DMS 273 (cell line): ENCODE measurements around the gene MCTP2.
"Not testable (repeated sequence)": the region's sequence is repeated elsewhere in the genome, so short reads cannot be mapped to it uniquely, and the experiment has no call there.

Experiments used
- DNase-seq: peaks from one replicate; lab custom pipeline; 2025; ENCODE audit not compliant: unreplicated experiment; lab: John Stamatoyannopoulos, UW

The MCTP2 gene

GRCh38 chr15:94443186-94443585 is 211.8 kb downstream of the MCTP2 start:
- DNase-seq, result no peak

GRCh38 chr15:94445566-94446160 is 214.3 kb downstream of the MCTP2 start:
- DNase-seq, result no peak

- DNase-seq, result no peak
These were observed 215.1 kb downstream of the MCTP2 start for GRCh38 chr15:94446441-94446840.

- no peak for DNase-seq
These were observed 220.1 kb downstream of the MCTP2 start for GRCh38 chr15:94451466-94451865.

- DNase-seq, result no peak
These were observed 222.0 kb downstream of the MCTP2 start for GRCh38 chr15:94453227-94453988.

- no peak for DNase-seq
These were observed 223.9 kb downstream of the MCTP2 start for GRCh38 chr15:94455297-94455696.

GRCh38 chr15:94456226-94456625 is 224.9 kb downstream of the MCTP2 start:
- no peak for DNase-seq

GRCh38 chr15:94457661-94458060 is 226.3 kb downstream of the MCTP2 start:
- no peak for DNase-seq

- DNase-seq, result no peak
These were observed 229.3 kb downstream of the MCTP2 start for GRCh38 chr15:94460624-94461023.

GRCh38 chr15:94467034-94467433 is 235.7 kb downstream of the MCTP2 start:
- no peak for DNase-seq

GRCh38 chr15:94470492-94470891 is 239.1 kb downstream of the MCTP2 start:
- DNase-seq, result no peak

GRCh38 chr15:94476686-94477085 is 245.3 kb downstream of the MCTP2 start:
- DNase-seq, result no peak

GRCh38 chr15:94477913-94478553 is 246.7 kb downstream of the MCTP2 start:
- DNase-seq, result no peak

- DNase-seq, result no peak
These were observed 247.4 kb downstream of the MCTP2 start for GRCh38 chr15:94478763-94479162.

GRCh38 chr15:94480289-94480834 is 249.0 kb downstream of the MCTP2 start:
- no peak for DNase-seq

GRCh38 chr15:94485148-94485719 is 253.9 kb downstream of the MCTP2 start:
- no peak for DNase-seq

- no peak for DNase-seq
These were observed 256.3 kb downstream of the MCTP2 start for GRCh38 chr15:94487635-94488034.

GRCh38 chr15:94493176-94493575 is 261.8 kb downstream of the MCTP2 start:
- no peak for DNase-seq

GRCh38 chr15:94493586-94493985 is 262.2 kb downstream of the MCTP2 start:
- not testable (repeated sequence) for DNase-seq

- DNase-seq, result no peak
These were observed 263.4 kb downstream of the MCTP2 start for GRCh38 chr15:94494732-94495131.

GRCh38 chr15:94503293-94503692 is 271.9 kb downstream of the MCTP2 start:
- DNase-seq, result no peak

- DNase-seq, result no peak
These were observed 277.9 kb downstream of the MCTP2 start for GRCh38 chr15:94509259-94509658.
